Measurements from ENCODE around the gene POU2F1. TPM values are rescaled to one million over a fixed set of nuclear protein-coding genes. Genes with fewer than 3 reads are reported as not detected.

Gene POU2F1
- polyA plus RNA-seq, 1 donor (not counting 4 experiments of a cell fraction or from before 2014, with no cell fraction given): 3.2 TPM

- no peak for FAIRE-seq
- TF ChIP-seq EZH2 (IDR thresholded peaks at IDR 0.05; ENCODE audit: low read length) (no peak), CTCF (optimal IDR thresholded peaks at IDR 0.05 in 1 of 3, IDR thresholded peaks at IDR 0.05 in 1 of 3, conservative IDR thresholded peaks at IDR 0.05 in 1 of 3; ENCODE audit: extremely low read depth in 1 of 3, insufficient read depth in 2 of 3, low read length in 3 of 3) (no peak)
- Histone ChIP-seq H3K79me2 (ENCODE audit: control insufficient read depth, insufficient read depth, low read length) (peaks cover 63% of the 10 kb centered on the region), H3K27me3 (ENCODE audit: control insufficient read depth, extremely low read depth, insufficient read depth, low read length) (no peaks in the 10 kb centered on the region), H4K20me1 (ENCODE audit: control insufficient read depth, extremely low read depth, insufficient read depth, low read length) (no peaks in the 10 kb centered on the region), H3K4me1 (ENCODE audit: control insufficient read depth, extremely low read depth, insufficient read depth, low read length) (peaks cover 8% of the 10 kb centered on the region), H3K4me3 (ENCODE audit: control insufficient read depth in 2 of 3, extremely low read depth in 1 of 3, insufficient read depth in 2 of 3, low read depth in 1 of 3, low read length in 3 of 3) (no peak overlapping the region), H3K9me1 (ENCODE audit: control insufficient read depth, extremely low read depth, insufficient read depth, low read length) (no peaks in the 10 kb centered on the region), H3K9ac (ENCODE audit: control insufficient read depth, extremely low read depth, insufficient read depth, low read length) (no peak overlapping the region), H2AFZ (ENCODE audit: control insufficient read depth, low read length) (no peak overlapping the region), H3K27ac (ENCODE audit: control insufficient read depth, insufficient read depth, low read length) (no peak overlapping the region), H3K9me3 (ENCODE audit: control insufficient read depth, low read depth, low read length) (no peaks in the 10 kb centered on the region), H3K4me2 (ENCODE audit: control insufficient read depth, extremely low read depth, insufficient read depth, low read depth, low read length) (no peak overlapping the region), H3K36me3 (ENCODE audit: control insufficient read depth in 2 of 2, extremely low read depth in 1 of 2, insufficient read depth in 2 of 2, low read length in 2 of 2) (no peaks in the 10 kb centered on the region)
- dilution Hi-C loops (cut with MboI; ENCODE audit: extremely low pct_ligation_motif_present, low sequenced_read_pairs): no loop called here
- DNase-seq (ENCODE audit: low read depth, low spot score): no peak
Measured at GRCh38 chr1:167225920-167226319, 5.2 kb downstream of the POU2F1 start.

GRCh38 chr1:167227934-167228378 lies 7.3 kb downstream of the POU2F1 start:
- dilution Hi-C loops (cut with MboI; ENCODE audit: extremely low pct_ligation_motif_present, low sequenced_read_pairs): no loop called here
- no peak for FAIRE-seq
- peaks cover 4% of the 10 kb centered on the region for H3K4me1 ChIP-seq (ENCODE audit: control insufficient read depth, extremely low read depth, insufficient read depth, low read length)
- peaks cover 71% of the 10 kb centered on the region for H3K79me2 ChIP-seq (ENCODE audit: control insufficient read depth, insufficient read depth, low read length)
- no peak for TF ChIP-seq CTCF (optimal IDR thresholded peaks at IDR 0.05 in 1 of 3, IDR thresholded peaks at IDR 0.05 in 1 of 3, conservative IDR thresholded peaks at IDR 0.05 in 1 of 3; ENCODE audit: extremely low read depth in 1 of 3, insufficient read depth in 2 of 3, low read length in 3 of 3)
- no peak for TF ChIP-seq EZH2 (IDR thresholded peaks at IDR 0.05; ENCODE audit: low read length)
- DNase-seq (ENCODE audit: low read depth, low spot score): no peak
- peak overlapping the region; percentile 74 for H2AFZ ChIP-seq (ENCODE audit: control insufficient read depth, low read length)
- H3K9ac ChIP-seq (ENCODE audit: control insufficient read depth, extremely low read depth, insufficient read depth, low read length): no peak overlapping the region
- H3K9me1 ChIP-seq (ENCODE audit: control insufficient read depth, extremely low read depth, insufficient read depth, low read length): no peaks in the 10 kb centered on the region
- H3K4me3 ChIP-seq (ENCODE audit: control insufficient read depth in 2 of 3, extremely low read depth in 1 of 3, insufficient read depth in 2 of 3, low read depth in 1 of 3, low read length in 3 of 3): peak overlapping the region in 1 of 3 experiments; percentile 8
- H3K36me3 ChIP-seq (ENCODE audit: control insufficient read depth in 2 of 2, extremely low read depth in 1 of 2, insufficient read depth in 2 of 2, low read length in 2 of 2): no peaks in the 10 kb centered on the region
- H3K4me2 ChIP-seq (ENCODE audit: control insufficient read depth, extremely low read depth, insufficient read depth, low read depth, low read length): peak overlapping the region; percentile 42
- no peak overlapping the region for H3K27ac ChIP-seq (ENCODE audit: control insufficient read depth, insufficient read depth, low read length)
- H4K20me1 ChIP-seq (ENCODE audit: control insufficient read depth, extremely low read depth, insufficient read depth, low read length): no peaks in the 10 kb centered on the region
- H3K27me3 ChIP-seq (ENCODE audit: control insufficient read depth, extremely low read depth, insufficient read depth, low read length): no peaks in the 10 kb centered on the region
- H3K9me3 ChIP-seq (ENCODE audit: control insufficient read depth, low read depth, low read length): no peaks in the 10 kb centered on the region
